ENCODE measurements around the gene SLX9.

Gene SLX9

DNA sequence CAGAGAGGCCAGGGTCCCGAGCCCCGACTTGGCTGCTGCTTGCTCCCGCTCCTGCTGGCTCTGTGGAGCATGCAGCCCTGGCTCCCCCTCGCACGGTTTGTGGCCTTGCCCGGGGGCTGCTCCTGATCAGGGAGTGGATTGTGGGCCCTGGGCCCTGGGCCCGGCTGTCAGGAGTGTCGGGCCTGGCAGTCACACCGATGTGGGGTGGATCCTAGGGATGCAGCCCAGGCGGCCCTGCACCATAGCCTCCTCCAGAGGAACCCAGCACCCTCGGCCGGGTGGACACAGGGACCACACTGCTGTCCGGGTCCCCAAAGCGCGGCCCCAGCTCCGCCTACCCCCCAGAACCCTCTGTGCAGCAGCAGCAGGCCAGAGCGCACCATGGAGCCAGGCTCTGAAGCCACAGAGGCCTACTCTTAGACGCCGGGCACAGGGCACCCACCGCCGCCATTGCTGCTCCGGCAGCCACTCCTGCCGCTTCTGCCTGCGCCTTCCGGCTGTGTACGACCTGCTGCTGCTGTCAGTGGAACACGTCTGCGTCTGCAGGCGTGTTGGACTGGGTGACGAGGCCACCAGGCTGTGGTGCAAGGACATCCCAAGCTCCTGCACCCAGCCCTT lies 9.4 kb downstream of the SLX9 start:
- Histone ChIP-seq H3K36me3 (ENCODE audit: insufficient read depth, low read length) (peaks cover 86% of the 10 kb centered on the region), H3K9ac (ENCODE audit: low read depth, low read length) (no peak overlapping the region), H3K79me2 (ENCODE audit: insufficient read depth, low read length) (peaks cover 94% of the 10 kb centered on the region), H2AFZ (ENCODE audit: low read depth, low read length) (no peak overlapping the region), H3K27me3 (ENCODE audit: insufficient read depth, low read length, poor library complexity) (no peaks in the 10 kb centered on the region), H3K4me3 (ENCODE audit: low read depth in 1 of 2, low read length in 2 of 2) (no peak overlapping the region), H3K4me2 (ENCODE audit: insufficient read depth, low read length) (no peak overlapping the region), H3K27ac (ENCODE audit: low read length) (no peak overlapping the region), H3K9me3 (ENCODE audit: insufficient read depth, low read length, severe bottlenecking) (no peaks in the 10 kb centered on the region), H3K4me1 (ENCODE audit: insufficient read depth, low read length) (no peaks in the 10 kb centered on the region), H4K20me1 (ENCODE audit: insufficient read depth, low read length) (peaks cover 84% of the 10 kb centered on the region)
- ATAC-seq (ENCODE audit: insufficient read depth, low read depth) (peak; percentile 16; the same call in 1 of the 3 replicates), DNase-seq (no peak)
- no peak for TF ChIP-seq EZH2 (IDR thresholded peaks at IDR 0.05; ENCODE audit: borderline replicate concordance, low read depth, low read length, severe bottlenecking)
- TF ChIP-seq, protein P1, sequence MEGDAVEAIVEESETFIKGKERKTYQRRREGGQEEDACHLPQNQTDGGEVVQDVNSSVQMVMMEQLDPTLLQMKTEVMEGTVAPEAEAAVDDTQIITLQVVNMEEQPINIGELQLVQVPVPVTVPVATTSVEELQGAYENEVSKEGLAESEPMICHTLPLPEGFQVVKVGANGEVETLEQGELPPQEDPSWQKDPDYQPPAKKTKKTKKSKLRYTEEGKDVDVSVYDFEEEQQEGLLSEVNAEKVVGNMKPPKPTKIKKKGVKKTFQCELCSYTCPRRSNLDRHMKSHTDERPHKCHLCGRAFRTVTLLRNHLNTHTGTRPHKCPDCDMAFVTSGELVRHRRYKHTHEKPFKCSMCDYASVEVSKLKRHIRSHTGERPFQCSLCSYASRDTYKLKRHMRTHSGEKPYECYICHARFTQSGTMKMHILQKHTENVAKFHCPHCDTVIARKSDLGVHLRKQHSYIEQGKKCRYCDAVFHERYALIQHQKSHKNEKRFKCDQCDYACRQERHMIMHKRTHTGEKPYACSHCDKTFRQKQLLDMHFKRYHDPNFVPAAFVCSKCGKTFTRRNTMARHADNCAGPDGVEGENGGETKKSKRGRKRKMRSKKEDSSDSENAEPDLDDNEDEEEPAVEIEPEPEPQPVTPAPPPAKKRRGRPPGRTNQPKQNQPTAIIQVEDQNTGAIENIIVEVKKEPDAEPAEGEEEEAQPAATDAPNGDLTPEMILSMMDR (IDR thresholded peaks at IDR 0.05; ENCODE audit: borderline replicate concordance, extremely low read depth, low read length, poor library complexity, severe bottlenecking), result no peak

DNA sequence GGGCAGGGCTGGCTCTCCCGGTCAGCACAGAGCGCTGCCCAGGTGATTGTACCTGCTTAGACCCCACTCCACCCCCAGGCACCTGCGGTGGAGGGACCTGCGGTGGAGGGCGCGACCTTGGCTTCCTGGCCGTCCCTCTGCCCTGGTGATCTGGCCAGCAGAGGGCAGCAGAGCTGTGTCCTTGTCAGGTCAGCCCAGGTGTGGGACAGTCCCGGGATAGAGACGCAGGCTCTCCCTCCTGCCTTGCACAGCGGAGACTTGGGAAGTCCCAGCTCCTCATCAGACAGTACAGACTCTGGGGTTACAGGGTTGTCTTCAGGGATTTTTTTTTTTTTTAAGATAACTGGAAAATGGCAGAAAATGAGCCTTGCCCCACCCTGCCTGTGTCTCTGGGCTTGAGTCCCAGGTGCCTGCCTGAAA lies 10.0 kb downstream of the SLX9 start:
- DNase-seq, result peak; percentile 71
- H2AFZ ChIP-seq (ENCODE audit: low read depth, low read length), result no peak overlapping the region
- H3K9ac ChIP-seq (ENCODE audit: low read depth, low read length), result no peak overlapping the region
- H3K4me2 ChIP-seq (ENCODE audit: insufficient read depth, low read length), result no peak overlapping the region
- no peak overlapping the region for H3K4me3 ChIP-seq (ENCODE audit: low read depth in 1 of 2, low read length in 2 of 2)
- H3K27ac ChIP-seq (ENCODE audit: low read length), result no peak overlapping the region
- peaks cover 94% of the 10 kb centered on the region for H3K79me2 ChIP-seq (ENCODE audit: insufficient read depth, low read length)
- H3K4me1 ChIP-seq (ENCODE audit: insufficient read depth, low read length), result no peaks in the 10 kb centered on the region
- peaks cover 89% of the 10 kb centered on the region for H4K20me1 ChIP-seq (ENCODE audit: insufficient read depth, low read length)
- peaks cover 86% of the 10 kb centered on the region for H3K36me3 ChIP-seq (ENCODE audit: insufficient read depth, low read length)
- TF ChIP-seq EZH2 (IDR thresholded peaks at IDR 0.05; ENCODE audit: borderline replicate concordance, low read depth, low read length, severe bottlenecking), result no peak
- TF ChIP-seq, protein P1 (IDR thresholded peaks at IDR 0.05; ENCODE audit: borderline replicate concordance, extremely low read depth, low read length, poor library complexity, severe bottlenecking), result peak; percentile 92
- H3K9me3 ChIP-seq (ENCODE audit: insufficient read depth, low read length, severe bottlenecking), result no peaks in the 10 kb centered on the region
- H3K27me3 ChIP-seq (ENCODE audit: insufficient read depth, low read length, poor library complexity), result no peaks in the 10 kb centered on the region
- ATAC-seq (ENCODE audit: insufficient read depth, low read depth), result peak; percentile 85

DNA sequence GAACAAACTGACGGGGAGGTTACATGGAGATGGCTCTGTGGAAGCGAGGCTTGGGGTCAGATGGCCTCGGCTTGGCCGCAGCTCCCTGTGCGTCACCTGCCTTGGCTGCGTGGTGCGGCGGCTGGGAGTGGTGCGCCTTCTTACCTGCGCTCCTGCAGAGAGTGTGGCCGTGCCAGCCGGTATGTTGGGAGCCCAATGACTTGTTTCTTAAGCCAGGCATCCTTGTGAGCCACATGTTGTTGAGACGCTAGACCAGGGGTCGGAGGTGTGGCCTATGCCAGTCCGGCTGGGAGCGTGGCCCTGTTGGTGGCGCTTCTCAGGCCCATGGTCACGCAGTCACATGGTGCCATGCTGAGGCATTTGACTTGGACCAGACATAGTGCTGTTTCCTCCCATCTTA lies 10.5 kb downstream of the SLX9 start:
- ATAC-seq (ENCODE audit: insufficient read depth, low read depth) (no peak), DNase-seq (no peak)
- Histone ChIP-seq H3K36me3 (ENCODE audit: insufficient read depth, low read length) (peaks cover 86% of the 10 kb centered on the region), H3K27ac (ENCODE audit: low read length) (no peak overlapping the region), H3K4me3 (ENCODE audit: low read depth in 1 of 2, low read length in 2 of 2) (no peak overlapping the region), H3K4me1 (ENCODE audit: insufficient read depth, low read length) (no peaks in the 10 kb centered on the region), H3K9ac (ENCODE audit: low read depth, low read length) (no peak overlapping the region), H2AFZ (ENCODE audit: low read depth, low read length) (no peak overlapping the region), H3K9me3 (ENCODE audit: insufficient read depth, low read length, severe bottlenecking) (no peaks in the 10 kb centered on the region), H3K4me2 (ENCODE audit: insufficient read depth, low read length) (no peak overlapping the region), H3K79me2 (ENCODE audit: insufficient read depth, low read length) (peaks cover 94% of the 10 kb centered on the region), H3K27me3 (ENCODE audit: insufficient read depth, low read length, poor library complexity) (no peaks in the 10 kb centered on the region), H4K20me1 (ENCODE audit: insufficient read depth, low read length) (peaks cover 88% of the 10 kb centered on the region)
- TF ChIP-seq EZH2 (IDR thresholded peaks at IDR 0.05; ENCODE audit: borderline replicate concordance, low read depth, low read length, severe bottlenecking), result no peak
- TF ChIP-seq, protein P1 (IDR thresholded peaks at IDR 0.05; ENCODE audit: borderline replicate concordance, extremely low read depth, low read length, poor library complexity, severe bottlenecking), result no peak

Data from DND-41 (cell line).